PC-3 (cell line): ENCODE results near the gene ANAPC7.

Experiments
- EZH2 ChIP-seq: fragments of 300-600 bp; sonication (generic); IDR thresholded peaks from one replicate; pipeline ENCODE4 v1.6.1; 2017; ENCODE audit warnings: antibody characterized with exemption, mild to moderate bottlenecking, low read length; ENCODE audit not compliant: unreplicated experiment
- EZH2phosphoT487 ChIP-seq: fragments of 300-600 bp; sonication (generic); IDR thresholded peaks from 2 replicates; pipeline ENCODE4 v1.6.1; 2018; ENCODE audit warnings: mild to moderate bottlenecking, antibody characterized with exemption, low read length, borderline replicate concordance
- TF ChIP-seq, protein P1 (sequence below): fragments of 300-600 bp; sonication (generic); conservative IDR thresholded peaks from 2 replicates; pipeline ENCODE4 v1.5.1; 2017; ENCODE audit warnings: antibody characterized with exemption, low read depth, mild to moderate bottlenecking, low read length

DNA sequence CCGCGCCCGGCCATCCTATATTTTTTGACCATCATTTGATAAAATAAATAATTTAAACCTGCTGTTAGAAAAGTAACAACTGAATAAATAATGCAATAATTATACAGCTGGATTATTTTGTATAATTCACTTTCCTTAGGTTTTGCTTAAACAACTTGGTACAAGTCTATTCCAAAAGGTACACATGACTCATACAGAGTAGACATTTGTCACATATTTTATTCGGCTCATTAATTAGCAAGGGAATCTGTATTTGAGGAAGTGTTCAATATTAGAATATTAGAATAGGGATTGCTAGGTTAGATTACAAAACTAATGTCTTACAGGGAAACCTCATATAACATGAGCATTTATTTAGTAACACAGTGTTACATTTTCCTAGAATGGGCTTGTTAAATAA is 73.8 kb downstream of the ANAPC7 start:
- no peak for TF ChIP-seq EZH2
- no peak for TF ChIP-seq EZH2phosphoT487
- TF ChIP-seq, protein P1, sequence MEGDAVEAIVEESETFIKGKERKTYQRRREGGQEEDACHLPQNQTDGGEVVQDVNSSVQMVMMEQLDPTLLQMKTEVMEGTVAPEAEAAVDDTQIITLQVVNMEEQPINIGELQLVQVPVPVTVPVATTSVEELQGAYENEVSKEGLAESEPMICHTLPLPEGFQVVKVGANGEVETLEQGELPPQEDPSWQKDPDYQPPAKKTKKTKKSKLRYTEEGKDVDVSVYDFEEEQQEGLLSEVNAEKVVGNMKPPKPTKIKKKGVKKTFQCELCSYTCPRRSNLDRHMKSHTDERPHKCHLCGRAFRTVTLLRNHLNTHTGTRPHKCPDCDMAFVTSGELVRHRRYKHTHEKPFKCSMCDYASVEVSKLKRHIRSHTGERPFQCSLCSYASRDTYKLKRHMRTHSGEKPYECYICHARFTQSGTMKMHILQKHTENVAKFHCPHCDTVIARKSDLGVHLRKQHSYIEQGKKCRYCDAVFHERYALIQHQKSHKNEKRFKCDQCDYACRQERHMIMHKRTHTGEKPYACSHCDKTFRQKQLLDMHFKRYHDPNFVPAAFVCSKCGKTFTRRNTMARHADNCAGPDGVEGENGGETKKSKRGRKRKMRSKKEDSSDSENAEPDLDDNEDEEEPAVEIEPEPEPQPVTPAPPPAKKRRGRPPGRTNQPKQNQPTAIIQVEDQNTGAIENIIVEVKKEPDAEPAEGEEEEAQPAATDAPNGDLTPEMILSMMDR: no peak
